HEK293T (cell line): ENCODE results near the gene IRS2.

Experiments used
- CTCF ChIA-PET: fragments of 350-600 bp; formaldehyde crosslinking; extraction: SDS; loops from one replicate; lab custom pipeline; 2021; ENCODE audit warnings: antibody characterized with exemption, inconsistent platforms; lab: Yijun Ruan, JAX
- POLR2A ChIA-PET: fragments of 350-600 bp; formaldehyde crosslinking; extraction: SDS; loops from one replicate; lab custom pipeline; 2020; ENCODE audit warnings: antibody characterized with exemption, inconsistent platforms; lab: Yijun Ruan, JAX
- DNase-seq: peaks from one replicate; pipeline ENCODE4 v3.0.0; 2012; ENCODE audit warnings: mixed read lengths; ENCODE audit errors: extremely low spot score
- ARNT ChIP-seq: fragments of 450-650 bp; IDR thresholded peaks from 2 replicates; pipeline ENCODE4 v1.6.1; 2017; ENCODE audit warnings: mild to moderate bottlenecking
- BHLHE40 ChIP-seq: fragments of 450-650 bp; IDR thresholded peaks from 2 replicates; pipeline ENCODE4 v1.6.1; 2016; ENCODE audit warnings: mild to moderate bottlenecking, moderate library complexity, borderline replicate concordance
- CTBP1 ChIP-seq: fragments of 450-650 bp; IDR thresholded peaks from 2 replicates; pipeline ENCODE4 v1.6.1; 2016; ENCODE audit warnings: borderline replicate concordance
- ELF4 ChIP-seq: fragments of 450-650 bp; IDR thresholded peaks from 2 replicates; pipeline ENCODE4 v1.6.1; 2017; ENCODE audit warnings: antibody characterized with exemption
- FOXA1 ChIP-seq: fragments of 450-650 bp; IDR thresholded peaks from 2 replicates; pipeline ENCODE4 v1.6.1; 2016; ENCODE audit warnings: mild to moderate bottlenecking
- FOXK2 ChIP-seq: fragments of 450-650 bp; IDR thresholded peaks from 2 replicates; pipeline ENCODE4 v1.6.1; 2016; ENCODE audit warnings: mild to moderate bottlenecking
- FOXM1 ChIP-seq: fragments of 450-650 bp; IDR thresholded peaks from 2 replicates; pipeline ENCODE4 v1.6.1; 2017; ENCODE audit warnings: mild to moderate bottlenecking, borderline replicate concordance
- HDGF ChIP-seq: fragments of 450-650 bp; IDR thresholded peaks from 2 replicates; pipeline ENCODE4 v1.6.1; 2017; ENCODE audit warnings: antibody characterized with exemption, borderline replicate concordance
- L3MBTL2 ChIP-seq: fragments of 450-650 bp; conservative IDR thresholded peaks from 2 replicates; pipeline ENCODE4 v1.6.1; 2016; ENCODE audit warnings: mild to moderate bottlenecking
- LEF1 ChIP-seq: fragments of 450-650 bp; IDR thresholded peaks from 2 replicates; pipeline ENCODE4 v1.6.1; 2017; ENCODE audit warnings: mild to moderate bottlenecking, borderline replicate concordance
- NFRKB ChIP-seq: fragments of 450-650 bp; IDR thresholded peaks from 2 replicates; pipeline ENCODE4 v1.6.1; 2016; ENCODE audit warnings: mild to moderate bottlenecking, moderate library complexity
- SP1 ChIP-seq: fragments of 450-650 bp; IDR thresholded peaks from 2 replicates; pipeline ENCODE4 v1.6.1; 2017
- SUZ12 ChIP-seq: fragments of 450-650 bp; IDR thresholded peaks from 2 replicates; pipeline ENCODE4 v1.6.1; 2016; ENCODE audit warnings: mild to moderate bottlenecking
- TARDBP ChIP-seq: fragments of 450-650 bp; IDR thresholded peaks from 2 replicates; pipeline ENCODE4 v1.6.1; 2016
- ZNF384 ChIP-seq: fragments of 450-650 bp; IDR thresholded peaks from 2 replicates; pipeline ENCODE4 v1.6.1; 2016
- TF ChIP-seq, protein P1 (sequence below): fragments of 450-650 bp; IDR thresholded peaks from 2 replicates; pipeline ENCODE4 v1.6.1; 2016

The IRS2 gene

GRCh38 chr13:109784590-109785140 is 1.7 kb downstream of the IRS2 start:
- TF ChIP-seq HDGF (no peak), ARNT (no peak), FOXK2 (no peak), L3MBTL2 (no peak), LEF1 (no peak), NFRKB (no peak)
- DNase-seq = peak; percentile 50
- POLR2A ChIA-PET = no interaction called here
- CTCF ChIA-PET = interaction anchor here (0.7 kb wide), 1 partner anchor 36 kb away, joined by 3 read pairs; no protein-coding TSS in a partner anchor

- no peak for DNase-seq
- CTCF ChIA-PET = no interaction called here
- POLR2A ChIA-PET = no interaction called here
- no peak for TF ChIP-seq FOXA1
- TF ChIP-seq, protein P1, sequence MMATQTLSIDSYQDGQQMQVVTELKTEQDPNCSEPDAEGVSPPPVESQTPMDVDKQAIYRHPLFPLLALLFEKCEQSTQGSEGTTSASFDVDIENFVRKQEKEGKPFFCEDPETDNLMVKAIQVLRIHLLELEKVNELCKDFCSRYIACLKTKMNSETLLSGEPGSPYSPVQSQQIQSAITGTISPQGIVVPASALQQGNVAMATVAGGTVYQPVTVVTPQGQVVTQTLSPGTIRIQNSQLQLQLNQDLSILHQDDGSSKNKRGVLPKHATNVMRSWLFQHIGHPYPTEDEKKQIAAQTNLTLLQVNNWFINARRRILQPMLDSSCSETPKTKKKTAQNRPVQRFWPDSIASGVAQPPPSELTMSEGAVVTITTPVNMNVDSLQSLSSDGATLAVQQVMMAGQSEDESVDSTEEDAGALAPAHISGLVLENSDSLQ = no peak
- no peak for TF ChIP-seq ARNT
- TF ChIP-seq TARDBP = no peak
- no peak for TF ChIP-seq SP1
- TF ChIP-seq FOXM1 = no peak
- no peak for TF ChIP-seq L3MBTL2
- TF ChIP-seq SUZ12 = no peak
- no peak for TF ChIP-seq FOXK2
- no peak for TF ChIP-seq HDGF
- no peak for TF ChIP-seq NFRKB
- no peak for TF ChIP-seq ZNF384
- TF ChIP-seq CTBP1 = no peak
- TF ChIP-seq BHLHE40 = no peak
- TF ChIP-seq ELF4 = no peak
Measured at GRCh38 chr13:109783815-109784589, 2.4 kb downstream of the IRS2 start.

- DNase-seq = no peak
- TF ChIP-seq HDGF = no peak
- TF ChIP-seq, protein P1 = no peak
- no peak for TF ChIP-seq FOXK2
- no peak for TF ChIP-seq ARNT
- no peak for TF ChIP-seq TARDBP
- no peak for TF ChIP-seq ELF4
- no peak for TF ChIP-seq CTBP1
- TF ChIP-seq BHLHE40 = no peak
- TF ChIP-seq SP1 = no peak
- no peak for TF ChIP-seq LEF1
- TF ChIP-seq NFRKB = no peak
- no peak for TF ChIP-seq ZNF384
- no peak for TF ChIP-seq L3MBTL2
- TF ChIP-seq SUZ12 = no peak
- no peak for TF ChIP-seq FOXM1
- no peak for TF ChIP-seq FOXA1
- ChIA-PET CTCF (no interaction called here), POLR2A (no interaction called here)
Measured at GRCh38 chr13:109783447-109783814, 3.0 kb downstream of the IRS2 start.

DNA sequence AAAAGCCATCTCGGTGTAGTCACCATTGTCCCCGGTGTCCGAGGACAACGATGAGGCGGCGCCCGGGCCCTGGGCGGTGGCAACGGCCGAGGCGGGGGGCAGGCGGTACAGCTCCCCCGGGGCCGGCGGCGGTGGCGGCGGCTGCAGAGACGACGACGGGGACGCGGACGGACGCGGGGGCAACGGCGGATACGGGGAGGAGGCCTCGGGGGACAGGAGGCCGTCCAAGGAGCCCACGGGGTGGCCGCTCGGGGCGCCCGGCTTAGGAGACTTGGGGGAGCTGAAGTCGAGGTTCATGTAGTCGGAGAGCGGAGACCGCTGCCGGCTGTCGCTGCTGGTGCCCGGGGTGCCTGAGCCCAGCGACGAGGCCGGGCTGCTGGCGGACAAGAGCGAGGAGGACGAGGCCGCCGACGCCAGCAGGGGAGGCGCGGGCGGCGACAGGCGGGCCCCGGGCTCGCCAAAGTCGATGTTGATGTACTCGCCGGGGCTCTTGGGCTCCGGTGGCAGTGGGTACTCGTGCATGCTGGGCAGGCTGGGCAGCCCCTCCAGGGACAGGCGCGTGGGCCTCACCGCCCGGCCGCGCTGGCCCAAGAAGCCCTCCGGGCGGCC is 3.5 kb downstream of the IRS2 start:
- ChIA-PET CTCF (no interaction called here), POLR2A (no interaction called here)
- DNase-seq = no peak
- no peak for TF ChIP-seq NFRKB
- no peak for TF ChIP-seq BHLHE40
- TF ChIP-seq, protein P1 = no peak
- TF ChIP-seq HDGF = no peak
- TF ChIP-seq SP1 = no peak
- no peak for TF ChIP-seq SUZ12
- TF ChIP-seq ZNF384 = no peak
- TF ChIP-seq FOXA1 = no peak
- TF ChIP-seq FOXK2 = no peak
- no peak for TF ChIP-seq ELF4
- no peak for TF ChIP-seq L3MBTL2
- TF ChIP-seq LEF1 = no peak
- no peak for TF ChIP-seq FOXM1
- no peak for TF ChIP-seq ARNT
- no peak for TF ChIP-seq TARDBP
- TF ChIP-seq CTBP1 = no peak

- ChIA-PET POLR2A (no interaction called here), CTCF (no interaction called here)
- DNase-seq = no peak
- no peak for TF ChIP-seq NFRKB
- no peak for TF ChIP-seq FOXM1
- no peak for TF ChIP-seq SP1
- no peak for TF ChIP-seq TARDBP
- TF ChIP-seq CTBP1 = no peak
- TF ChIP-seq L3MBTL2 = no peak
- TF ChIP-seq HDGF = no peak
- TF ChIP-seq FOXA1 = no peak
- TF ChIP-seq ZNF384 = no peak
- TF ChIP-seq BHLHE40 = no peak
- TF ChIP-seq, protein P1 = no peak
- TF ChIP-seq FOXK2 = no peak
- TF ChIP-seq SUZ12 = no peak
- TF ChIP-seq ELF4 = no peak
- TF ChIP-seq LEF1 = no peak
- TF ChIP-seq ARNT = no peak
Measured at GRCh38 chr13:109782066-109782822, 4.1 kb downstream of the IRS2 start.
